Measurements from ENCODE around the gene PAQR8.

Gene PAQR8

GRCh38 chr6:52351879-52352238, 10.1 kb upstream of the PAQR8 start:
- DNase-seq = no peak

- peak in 1 of 14 donors; percentile 14 for DNase-seq
Measured at GRCh38 chr6:52352239-52353018, 9.5 kb upstream of the PAQR8 start.

GRCh38 chr6:52356017-52356416, 5.9 kb upstream of the PAQR8 start:
- DNase-seq = no peak

GRCh38 chr6:52359403-52359802, 2.5 kb upstream of the PAQR8 start:
- DNase-seq = no peak

- no peak for DNase-seq
Measured at GRCh38 chr6:52360028-52360427, 1.9 kb upstream of the PAQR8 start.

GRCh38 chr6:52360601-52361413, 1.1 kb upstream of the PAQR8 start:
- DNase-seq = no peak

GRCh38 chr6:52361414-52361944, 472 bp upstream of the PAQR8 start:
- DNase-seq = peak in 3 of 14 donors; percentile 42 to 51 (median 46)

GRCh38 chr6:52362443-52363227, 684 bp downstream of the PAQR8 start:
- peak in 12 of 14 donors; percentile 32 to 77 (median 64) for DNase-seq

- peak in 5 of 14 donors; percentile 15 to 59 (median 40) for DNase-seq
Measured at GRCh38 chr6:52363228-52363867, 1.4 kb downstream of the PAQR8 start.

GRCh38 chr6:52364480-52365166, 2.7 kb downstream of the PAQR8 start:
- DNase-seq = peak in 9 of 14 donors; percentile 8 to 62 (median 32)

- DNase-seq = no peak
Measured at GRCh38 chr6:52365317-52365716, 3.4 kb downstream of the PAQR8 start.

- no peak for DNase-seq
Measured at GRCh38 chr6:52365866-52366540, 4.1 kb downstream of the PAQR8 start.

- no peak for DNase-seq
Measured at GRCh38 chr6:52368002-52368401, 6.1 kb downstream of the PAQR8 start.

- DNase-seq = no peak
Measured at GRCh38 chr6:52369234-52369633, 7.3 kb downstream of the PAQR8 start.

GRCh38 chr6:52371656-52372191, 9.8 kb downstream of the PAQR8 start:
- DNase-seq = peak in 1 of 14 donors; percentile 18

GRCh38 chr6:52373151-52373690, 11.3 kb downstream of the PAQR8 start:
- DNase-seq = peak in 3 of 14 donors; percentile 14 to 28 (median 25)

- DNase-seq = no peak
Measured at GRCh38 chr6:52374247-52374646, 12.3 kb downstream of the PAQR8 start.

- peak in 3 of 14 donors; percentile 6 to 27 (median 17) for DNase-seq
Measured at GRCh38 chr6:52375780-52376556, 14.0 kb downstream of the PAQR8 start.

GRCh38 chr6:52376763-52377162, 14.8 kb downstream of the PAQR8 start:
- peak in 7 of 14 donors; percentile 10 to 41 (median 20) for DNase-seq

All from C1 segment of cervical spinal cord (tissue), 14 donors.